HG02588 (cell line): ENCODE results near the gene ZFPM1.

ENCODE experiments used
- ATAC-seq: cut with Tn5 transposase; IDR thresholded peaks from one replicate; pipeline ENCODE4 v1.9.1; 2021; ENCODE audit warnings: mild to moderate bottlenecking, moderate library complexity; ENCODE audit not compliant: unreplicated experiment

Gene ZFPM1

GRCh38 chr16:88448461-88449266 lies 4.4 kb upstream of the ZFPM1 start:
- no peak for ATAC-seq

GRCh38 chr16:88449267-88449561 lies 3.9 kb upstream of the ZFPM1 start:
- no peak for ATAC-seq

GRCh38 chr16:88451586-88452481 lies 1.2 kb upstream of the ZFPM1 start:
- ATAC-seq, result no peak

- peak; percentile 53 for ATAC-seq
Observed at GRCh38 chr16:88452482-88453216, 431 bp upstream of the ZFPM1 start.

- no peak for ATAC-seq
Observed at GRCh38 chr16:88453611-88454522, 787 bp downstream of the ZFPM1 start.

- no peak for ATAC-seq
Observed at GRCh38 chr16:88454523-88454947, 1.5 kb downstream of the ZFPM1 start.

GRCh38 chr16:88455610-88456355 lies 2.7 kb downstream of the ZFPM1 start:
- no peak for ATAC-seq

GRCh38 chr16:88456356-88457292 lies 3.5 kb downstream of the ZFPM1 start:
- no peak for ATAC-seq

GRCh38 chr16:88458039-88458772 lies 5.1 kb downstream of the ZFPM1 start:
- ATAC-seq, result no peak

GRCh38 chr16:88458773-88459235 lies 5.7 kb downstream of the ZFPM1 start:
- ATAC-seq, result no peak

- ATAC-seq, result no peak
Observed at GRCh38 chr16:88459366-88460073, 6.4 kb downstream of the ZFPM1 start.

GRCh38 chr16:88460496-88461330 lies 7.6 kb downstream of the ZFPM1 start:
- ATAC-seq, result no peak

GRCh38 chr16:88461331-88462269 lies 8.5 kb downstream of the ZFPM1 start:
- no peak for ATAC-seq

GRCh38 chr16:88462396-88462795 lies 9.3 kb downstream of the ZFPM1 start:
- no peak for ATAC-seq

GRCh38 chr16:88463411-88463810 lies 10.3 kb downstream of the ZFPM1 start:
- ATAC-seq, result no peak
